Limb (tissue), 2 donors: ENCODE measurements around the gene DDX20.
A peak's percentile ranks its signal among the peaks of the same experiment; 100 is the strongest.

Source experiments
- DNase-seq, 2 donors: peaks; one replicate each; pipeline ENCODE4 v3.0.0-alpha.2; 2016; ENCODE audit errors: extremely low spot score in 2 of 2

The DDX20 gene

GRCh38 chr1:111755331-111756123, at the start of gene DDX20:
Gene DDX20, plus strand, starts transcription at chr1:111755901. Its CDS starts 24 bp downstream, at chr1:111755925.
- peak; percentile 96 for DNase-seq

GRCh38 chr1:111706921-111707320, 48.8 kb upstream of the DDX20 start:
- no peak for DNase-seq

GRCh38 chr1:111707906-111708305, 47.8 kb upstream of the DDX20 start:
- DNase-seq = no peak

- no peak for DNase-seq
Observed at GRCh38 chr1:111709986-111710385, 45.7 kb upstream of the DDX20 start.

GRCh38 chr1:111716333-111716732, 39.4 kb upstream of the DDX20 start:
- DNase-seq = no peak

GRCh38 chr1:111717450-111717849, 38.3 kb upstream of the DDX20 start:
- DNase-seq = no peak

- DNase-seq = no peak
Observed at GRCh38 chr1:111719135-111719534, 36.6 kb upstream of the DDX20 start.

GRCh38 chr1:111719674-111720132, 36.0 kb upstream of the DDX20 start:
- peak in 1 of 2 donors; percentile 39 for DNase-seq

GRCh38 chr1:111720274-111720976, 35.3 kb upstream of the DDX20 start:
- no peak for DNase-seq

GRCh38 chr1:111720977-111721786, 34.5 kb upstream of the DDX20 start:
- DNase-seq = peak in 1 of 2 donors; percentile 29

- DNase-seq = no peak
Observed at GRCh38 chr1:111723091-111723806, 32.5 kb upstream of the DDX20 start.

- no peak for DNase-seq
Observed at GRCh38 chr1:111723871-111724270, 31.8 kb upstream of the DDX20 start.

GRCh38 chr1:111725192-111725591, 30.5 kb upstream of the DDX20 start:
- peak in 1 of 2 donors; percentile 54 for DNase-seq

- DNase-seq = no peak
Observed at GRCh38 chr1:111727056-111727455, 28.6 kb upstream of the DDX20 start.

GRCh38 chr1:111729271-111729921, 26.3 kb upstream of the DDX20 start:
- DNase-seq = peak in 1 of 2 donors; percentile 64

- DNase-seq = peak in 1 of 2 donors; percentile 18
Observed at GRCh38 chr1:111729946-111730681, 25.6 kb upstream of the DDX20 start.

- peak in 1 of 2 donors; percentile 5 for DNase-seq
Observed at GRCh38 chr1:111730706-111731105, 25.0 kb upstream of the DDX20 start.

- no peak for DNase-seq
Observed at GRCh38 chr1:111731956-111732355, 23.7 kb upstream of the DDX20 start.

GRCh38 chr1:111732718-111733117, 23.0 kb upstream of the DDX20 start:
- DNase-seq = no peak
